ENCODE data around the gene SLX9. TPM values are rescaled to one million over a fixed set of nuclear protein-coding genes. Genes with fewer than 3 reads are reported as not detected.

SLX9 gene
- total RNA-seq, 1 donor from 2014 or later = 38.8 TPM

DNA sequence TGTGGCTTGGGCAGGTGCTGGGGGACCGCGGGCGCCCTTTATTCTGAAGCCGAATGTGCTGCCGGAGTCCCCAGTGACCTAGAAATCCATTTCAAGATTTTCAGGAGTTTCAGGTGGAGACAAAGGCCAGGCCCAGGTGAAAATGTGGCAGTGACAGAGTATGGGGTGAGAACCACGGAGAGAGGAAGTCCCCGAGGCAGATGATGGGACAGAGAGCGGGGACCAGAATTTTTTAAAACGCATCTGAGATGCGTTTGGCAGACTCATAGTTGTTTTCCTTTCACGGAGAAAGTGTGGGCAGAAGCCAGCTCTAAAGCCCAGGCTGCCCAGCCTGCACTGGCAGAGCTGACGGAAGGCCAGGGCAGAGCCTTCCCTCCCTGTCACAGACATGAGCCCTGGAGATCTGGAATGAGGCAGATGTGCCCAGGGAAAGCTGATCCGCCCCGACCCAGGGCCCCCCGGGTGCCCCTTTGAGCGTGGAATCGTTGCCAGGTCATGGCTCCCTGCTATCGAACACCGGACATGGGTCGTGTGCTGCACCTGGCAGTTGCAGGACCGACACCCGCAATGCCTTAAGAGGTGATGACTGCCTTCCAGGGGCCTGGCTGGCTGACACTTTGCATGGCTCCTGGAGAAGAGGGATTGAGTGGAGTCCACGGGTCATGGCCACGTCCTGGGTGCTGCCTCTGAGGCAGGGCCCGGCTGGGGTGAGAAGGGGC lies 6.5 kb upstream of the SLX9 start:
- Histone ChIP-seq H3K9me3 (ENCODE audit: insufficient read depth, low read depth, low read length) (no peaks in the 10 kb centered on the region), H3K4me1 (ENCODE audit: insufficient read depth, low read length) (peaks cover 19% of the 10 kb centered on the region), H3K27me3 (ENCODE audit: insufficient read depth, low read length) (peaks cover 26% of the 10 kb centered on the region), H3K4me3 (ENCODE audit: insufficient read depth, low read depth, low read length) (no peak overlapping the region), H3K9ac (ENCODE audit: low read length) (no peak overlapping the region), H3K27ac (ENCODE audit: low read depth, low read length) (no peak overlapping the region), H2AFZ (ENCODE audit: low read depth, low read length) (no peak overlapping the region), H3K79me2 (ENCODE audit: insufficient read depth, low read length) (no peaks in the 10 kb centered on the region), H3K4me2 (ENCODE audit: low read length) (no peak overlapping the region), H4K20me1 (ENCODE audit: insufficient read depth, low read length) (peaks cover 48% of the 10 kb centered on the region), H3K36me3 (ENCODE audit: insufficient read depth, low read length) (no peaks in the 10 kb centered on the region)
- peaks cover 65% of the 10 kb centered on the region for H3K27me3 Mint-ChIP-seq (ENCODE audit: low read depth, unreplicated experiment)
- no peak for FAIRE-seq
- no peak overlapping the region for H3K27ac Mint-ChIP-seq (ENCODE audit: unreplicated experiment)
- peaks cover 6% of the 10 kb centered on the region for H3K4me1 Mint-ChIP-seq (ENCODE audit: low read depth, unreplicated experiment)
- no peak for TF ChIP-seq EZH2 (IDR thresholded peaks at IDR 0.05; ENCODE audit: insufficient read depth, low read length)
- TF ChIP-seq, protein P1, sequence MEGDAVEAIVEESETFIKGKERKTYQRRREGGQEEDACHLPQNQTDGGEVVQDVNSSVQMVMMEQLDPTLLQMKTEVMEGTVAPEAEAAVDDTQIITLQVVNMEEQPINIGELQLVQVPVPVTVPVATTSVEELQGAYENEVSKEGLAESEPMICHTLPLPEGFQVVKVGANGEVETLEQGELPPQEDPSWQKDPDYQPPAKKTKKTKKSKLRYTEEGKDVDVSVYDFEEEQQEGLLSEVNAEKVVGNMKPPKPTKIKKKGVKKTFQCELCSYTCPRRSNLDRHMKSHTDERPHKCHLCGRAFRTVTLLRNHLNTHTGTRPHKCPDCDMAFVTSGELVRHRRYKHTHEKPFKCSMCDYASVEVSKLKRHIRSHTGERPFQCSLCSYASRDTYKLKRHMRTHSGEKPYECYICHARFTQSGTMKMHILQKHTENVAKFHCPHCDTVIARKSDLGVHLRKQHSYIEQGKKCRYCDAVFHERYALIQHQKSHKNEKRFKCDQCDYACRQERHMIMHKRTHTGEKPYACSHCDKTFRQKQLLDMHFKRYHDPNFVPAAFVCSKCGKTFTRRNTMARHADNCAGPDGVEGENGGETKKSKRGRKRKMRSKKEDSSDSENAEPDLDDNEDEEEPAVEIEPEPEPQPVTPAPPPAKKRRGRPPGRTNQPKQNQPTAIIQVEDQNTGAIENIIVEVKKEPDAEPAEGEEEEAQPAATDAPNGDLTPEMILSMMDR (IDR thresholded peaks at IDR 0.05; ENCODE audit: insufficient read depth, low read depth, low read length) = no peak
- H3K9me3 Mint-ChIP-seq (ENCODE audit: unreplicated experiment) = peaks cover 2% of the 10 kb centered on the region
- peaks cover 2% of the 10 kb centered on the region for H3K36me3 Mint-ChIP-seq (ENCODE audit: low read depth, unreplicated experiment)
- DNase-seq (ENCODE audit: low read depth) = no peak
- no peak overlapping the region for H3K4me3 Mint-ChIP-seq (ENCODE audit: unreplicated experiment)

DNA sequence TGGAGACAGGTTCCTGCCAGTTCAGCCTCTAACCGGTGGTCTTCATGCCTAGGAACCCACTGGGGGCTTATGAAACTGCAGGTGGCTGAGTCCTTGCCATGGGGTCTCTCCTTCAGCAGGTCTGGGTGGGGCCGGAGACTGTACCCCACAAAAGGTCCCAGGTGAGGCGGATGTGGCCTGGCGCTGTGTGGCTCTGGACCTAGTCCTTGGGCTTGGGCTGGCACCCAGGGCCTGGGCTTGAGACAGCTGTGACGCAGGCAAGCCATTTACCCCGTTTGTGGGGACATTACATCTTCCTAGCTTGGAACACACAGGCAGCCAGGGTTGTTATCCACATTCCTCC lies 5.9 kb upstream of the SLX9 start:
- peaks cover 3% of the 10 kb centered on the region for H3K4me1 Mint-ChIP-seq (ENCODE audit: low read depth, unreplicated experiment)
- H3K9me3 ChIP-seq (ENCODE audit: insufficient read depth, low read depth, low read length) = no peaks in the 10 kb centered on the region
- H3K27me3 Mint-ChIP-seq (ENCODE audit: low read depth, unreplicated experiment) = peaks cover 68% of the 10 kb centered on the region
- no peak overlapping the region for H3K27ac Mint-ChIP-seq (ENCODE audit: unreplicated experiment)
- H3K4me1 ChIP-seq (ENCODE audit: insufficient read depth, low read length) = peaks cover 17% of the 10 kb centered on the region
- no peaks in the 10 kb centered on the region for H3K36me3 ChIP-seq (ENCODE audit: insufficient read depth, low read length)
- peaks cover 2% of the 10 kb centered on the region for H3K79me2 ChIP-seq (ENCODE audit: insufficient read depth, low read length)
- no peak overlapping the region for H3K4me2 ChIP-seq (ENCODE audit: low read length)
- H3K27ac ChIP-seq (ENCODE audit: low read depth, low read length) = no peak overlapping the region
- TF ChIP-seq, protein P1 (IDR thresholded peaks at IDR 0.05; ENCODE audit: insufficient read depth, low read depth, low read length) = no peak
- no peak for TF ChIP-seq EZH2 (IDR thresholded peaks at IDR 0.05; ENCODE audit: insufficient read depth, low read length)
- H2AFZ ChIP-seq (ENCODE audit: low read depth, low read length) = no peak overlapping the region
- no peak for DNase-seq (ENCODE audit: low read depth)
- H3K4me3 Mint-ChIP-seq (ENCODE audit: unreplicated experiment) = no peak overlapping the region
- peaks cover 2% of the 10 kb centered on the region for H3K9me3 Mint-ChIP-seq (ENCODE audit: unreplicated experiment)
- H3K4me3 ChIP-seq (ENCODE audit: insufficient read depth, low read depth, low read length) = no peak overlapping the region
- peaks cover 2% of the 10 kb centered on the region for H3K36me3 Mint-ChIP-seq (ENCODE audit: low read depth, unreplicated experiment)
- H4K20me1 ChIP-seq (ENCODE audit: insufficient read depth, low read length) = peaks cover 45% of the 10 kb centered on the region
- FAIRE-seq = no peak
- H3K27me3 ChIP-seq (ENCODE audit: insufficient read depth, low read length) = peaks cover 26% of the 10 kb centered on the region
- no peak overlapping the region for H3K9ac ChIP-seq (ENCODE audit: low read length)

DNA sequence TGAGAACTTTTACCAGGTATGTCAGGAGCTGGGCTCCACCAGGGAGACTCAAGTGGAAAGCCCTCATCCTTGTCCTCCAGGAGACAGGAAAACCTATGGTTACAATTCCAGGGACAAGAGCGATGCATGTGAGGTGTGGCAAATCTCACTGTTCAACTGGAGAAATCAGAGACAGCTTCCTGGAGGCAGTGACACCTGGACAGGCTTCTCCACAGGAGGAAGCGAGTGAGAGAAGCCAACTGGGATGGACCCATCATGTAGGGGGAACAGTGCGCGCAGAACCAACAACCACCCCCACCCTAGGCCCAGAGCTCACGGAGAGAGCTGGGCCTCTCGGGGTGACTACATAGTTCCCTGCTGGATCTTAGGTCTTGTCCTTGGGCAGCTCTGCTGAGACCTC lies 5.6 kb upstream of the SLX9 start:
- Histone ChIP-seq H3K9me3 (ENCODE audit: insufficient read depth, low read depth, low read length) (no peaks in the 10 kb centered on the region), H3K27me3 (ENCODE audit: insufficient read depth, low read length) (peaks cover 26% of the 10 kb centered on the region), H3K4me2 (ENCODE audit: low read length) (no peak overlapping the region), H3K79me2 (ENCODE audit: insufficient read depth, low read length) (peaks cover 6% of the 10 kb centered on the region), H3K27ac (ENCODE audit: low read depth, low read length) (no peak overlapping the region), H3K4me1 (ENCODE audit: insufficient read depth, low read length) (peaks cover 18% of the 10 kb centered on the region), H3K9ac (ENCODE audit: low read length) (no peak overlapping the region), H3K36me3 (ENCODE audit: insufficient read depth, low read length) (no peaks in the 10 kb centered on the region), H4K20me1 (ENCODE audit: insufficient read depth, low read length) (peaks cover 41% of the 10 kb centered on the region), H3K4me3 (ENCODE audit: insufficient read depth, low read depth, low read length) (no peak overlapping the region), H2AFZ (ENCODE audit: low read depth, low read length) (no peak overlapping the region)
- Mint-ChIP-seq H3K9me3 (ENCODE audit: unreplicated experiment) (peaks cover 2% of the 10 kb centered on the region), H3K4me3 (ENCODE audit: unreplicated experiment) (no peak overlapping the region), H3K4me1 (ENCODE audit: low read depth, unreplicated experiment) (no peaks in the 10 kb centered on the region), H3K27ac (ENCODE audit: unreplicated experiment) (no peak overlapping the region), H3K27me3 (ENCODE audit: low read depth, unreplicated experiment) (peaks cover 69% of the 10 kb centered on the region), H3K36me3 (ENCODE audit: low read depth, unreplicated experiment) (peaks cover 2% of the 10 kb centered on the region)
- TF ChIP-seq, protein P1 (IDR thresholded peaks at IDR 0.05; ENCODE audit: insufficient read depth, low read depth, low read length) = no peak
- no peak for TF ChIP-seq EZH2 (IDR thresholded peaks at IDR 0.05; ENCODE audit: insufficient read depth, low read length)
- DNase-seq (ENCODE audit: low read depth) (no peak), FAIRE-seq (no peak)

Measured in astrocyte (in vitro differentiated cells and primary cell).